CD4-positive, alpha-beta T cell (primary cell): ENCODE data around the gene GALNTL6. TPM values are rescaled to one million over a fixed set of nuclear protein-coding genes. Genes with fewer than 3 reads are reported as not detected.

Experiments
- ATAC-seq: fragments of 200-7000 bp; cut with Tn5 transposase; one replicate; pipeline ENCODE4 v1.10.0; 2022; ENCODE audit warnings: mild to moderate bottlenecking; ENCODE audit not compliant: poor library complexity
- CTCF ChIA-PET: fragments of 350-600 bp; sonication (Branson Sonifier 250); formaldehyde crosslinking; loops from one replicate; lab custom pipeline; 2021; ENCODE audit warnings: antibody characterized with exemption, inconsistent platforms; lab: Charles Lee
- POLR2A ChIA-PET: fragments of 350-600 bp; sonication (Branson Sonifier 250); formaldehyde crosslinking; loops from one replicate; lab custom pipeline; 2021; ENCODE audit warnings: antibody characterized with exemption, inconsistent platforms; lab: Charles Lee
- DNase-seq, 14 experiments: peaks; one replicate each; pipeline ENCODE4 v3.0.0-alpha.2; 2013 to 2020; ENCODE audit warnings: mixed read lengths in 2 of 14
- H3K27ac ChIP-seq, 2 donors: one replicate each; pipeline versions ENCODE4 v1.5.1 to v1.7.0; 2013; ENCODE audit warnings: low read length in 2 of 2, low read depth in 1 of 2, mild to moderate bottlenecking in 1 of 2
- H3K27me3 ChIP-seq, 2 experiments: 1 replicate in 1 of 2; 2 replicates in 1 of 2; pipeline versions ENCODE4 v1.6.1 to v1.7.0; 2013; ENCODE audit warnings: low read length in 2 of 2, control low read depth in 1 of 2, mild to moderate bottlenecking in 1 of 2, moderate library complexity in 1 of 2; ENCODE audit not compliant: insufficient read depth in 2 of 2, control insufficient read depth in 1 of 2
- H3K36me3 ChIP-seq: one replicate; pipeline ENCODE4 v1.6.1; 2013; ENCODE audit warnings: low read length, control low read depth; ENCODE audit not compliant: insufficient read depth
- H3K4me1 ChIP-seq: one replicate; pipeline ENCODE4 v1.6.1; 2013; ENCODE audit warnings: low read length, control low read depth; ENCODE audit not compliant: insufficient read depth
- H3K4me3 ChIP-seq: one replicate; pipeline ENCODE4 v1.5.1; 2013; ENCODE audit warnings: mild to moderate bottlenecking, low read length, moderate library complexity
- H3K9me3 ChIP-seq, 2 experiments: 1 replicate in 1 of 2; 2 replicates in 1 of 2; pipeline versions ENCODE4 v1.6.1 to v1.7.0; 2013; ENCODE audit warnings: low read length in 2 of 2, mild to moderate bottlenecking in 2 of 2, control low read depth in 1 of 2, moderate library complexity in 1 of 2; ENCODE audit not compliant: control insufficient read depth in 1 of 2, insufficient read depth in 1 of 2
- H3K27ac Mint-ChIP-seq: one replicate; pipeline ENCODE4 v1.8.0; 2020; ENCODE audit warnings: mixed read lengths
- H3K27me3 Mint-ChIP-seq: one replicate; pipeline ENCODE4 v1.8.0; 2021; ENCODE audit warnings: mixed read lengths
- H3K36me3 Mint-ChIP-seq: one replicate; pipeline ENCODE4 v1.8.0; 2021; ENCODE audit warnings: low read depth, mixed read lengths
- H3K4me1 Mint-ChIP-seq: one replicate; pipeline ENCODE4 v1.8.0; 2021; ENCODE audit warnings: low read depth, mixed read lengths
- H3K4me3 Mint-ChIP-seq: one replicate; pipeline ENCODE4 v1.8.0; 2020; ENCODE audit warnings: mild to moderate bottlenecking, mixed read lengths
- H3K9me3 Mint-ChIP-seq: one replicate; pipeline ENCODE4 v1.8.0; 2020; ENCODE audit warnings: mixed read lengths
- CTCF ChIP-seq: fragments of 200-600 bp; IDR thresholded peaks from one replicate; pipeline ENCODE4 v1.8.0; 2022; ENCODE audit warnings: antibody characterized with exemption, mild to moderate bottlenecking
- intact Hi-C, 2 experiments: fragments of 100-400 bp; cut with DNase I in 1 of 2; cut with micrococcal nuclease in 1 of 2; formaldehyde crosslinking; loops; one replicate each; pipeline versions ENCODE4 v1.15.1 to v1.9.0; 2023 to 2025; cut with DNase I, micrococcal nuclease
- total RNA-seq, 174 experiments: library from RNA in 2 of 174; stranded (reverse) in 2 of 174; gene quantifications; one replicate each; pipeline ENCODE4 v1.2.3 and lab custom pipeline; 2021 to 2026

GALNTL6 gene
- total RNA-seq, 2 experiments from 2014 or later = not detected

- peaks cover 0 to 9% of the 10 kb centered on the region in 2 experiments for H3K9me3 ChIP-seq
- Mint-ChIP-seq H3K4me3 (no peak overlapping the region), H3K27ac (no peak overlapping the region), H3K4me1 (no peaks in the 10 kb centered on the region), H3K36me3 (no peaks in the 10 kb centered on the region), H3K27me3 (no peaks in the 10 kb centered on the region), H3K9me3 (peaks cover 10% of the 10 kb centered on the region)
- TF ChIP-seq CTCF = no peak
- intact Hi-C loops = no loop called here
- no peaks in the 10 kb centered on the region for H3K36me3 ChIP-seq
- H3K4me3 ChIP-seq = no peak overlapping the region
- no peaks in the 10 kb centered on the region for H3K4me1 ChIP-seq
- no peak overlapping the region for H3K27ac ChIP-seq
- ATAC-seq (no peak), DNase-seq (no peak)
- CTCF ChIA-PET = no interaction called here
- POLR2A ChIA-PET = no interaction called here
- H3K27me3 ChIP-seq = no peaks in the 10 kb centered on the region
Observed at GRCh38 chr4:172073590-172073989, 260.4 kb downstream of the GALNTL6 start.

GRCh38 chr4:172083272-172083671 lies 270.1 kb downstream of the GALNTL6 start:
- Histone ChIP-seq H3K4me3 (no peak overlapping the region), H3K36me3 (no peaks in the 10 kb centered on the region), H3K4me1 (no peaks in the 10 kb centered on the region), H3K27ac (no peak overlapping the region), H3K27me3 (no peaks in the 10 kb centered on the region), H3K9me3 (no peaks in the 10 kb centered on the region)
- ChIA-PET CTCF (no interaction called here), POLR2A (no interaction called here)
- H3K4me3 Mint-ChIP-seq = no peak overlapping the region
- H3K27me3 Mint-ChIP-seq = no peaks in the 10 kb centered on the region
- no peak for TF ChIP-seq CTCF
- no peaks in the 10 kb centered on the region for H3K9me3 Mint-ChIP-seq
- no peaks in the 10 kb centered on the region for H3K4me1 Mint-ChIP-seq
- no peak for DNase-seq
- H3K27ac Mint-ChIP-seq = no peak overlapping the region
- ATAC-seq = no peak
- intact Hi-C loops = no loop called here
- no peaks in the 10 kb centered on the region for H3K36me3 Mint-ChIP-seq

GRCh38 chr4:172088556-172088955 lies 275.4 kb downstream of the GALNTL6 start:
- H3K9me3 Mint-ChIP-seq = no peaks in the 10 kb centered on the region
- TF ChIP-seq CTCF = no peak
- H3K27ac Mint-ChIP-seq = no peak overlapping the region
- no peaks in the 10 kb centered on the region for H3K4me1 Mint-ChIP-seq
- no peak overlapping the region for H3K4me3 Mint-ChIP-seq
- H3K36me3 ChIP-seq = no peaks in the 10 kb centered on the region
- H3K9me3 ChIP-seq = no peaks in the 10 kb centered on the region
- H3K27ac ChIP-seq = no peak overlapping the region
- POLR2A ChIA-PET = no interaction called here
- no peaks in the 10 kb centered on the region for H3K27me3 ChIP-seq
- intact Hi-C loops = no loop called here
- DNase-seq (no peak), ATAC-seq (no peak)
- H3K36me3 Mint-ChIP-seq = no peaks in the 10 kb centered on the region
- no peak overlapping the region for H3K4me3 ChIP-seq
- CTCF ChIA-PET = no interaction called here
- no peaks in the 10 kb centered on the region for H3K4me1 ChIP-seq
- no peaks in the 10 kb centered on the region for H3K27me3 Mint-ChIP-seq
